ENCODE measurements around the gene CARD10. TPM values are rescaled to one million over a fixed set of nuclear protein-coding genes. Genes with fewer than 3 reads are reported as not detected.
A peak's percentile ranks its signal among the peaks of the same experiment; 100 is the strongest.

The CARD10 gene
- total RNA-seq, 1 experiment from 2014 or later, result 17.7 TPM

GRCh38 chr22:37502342-37503182, 16.7 kb downstream of the CARD10 start:
- Histone ChIP-seq H3K4ac (ENCODE audit: low read depth, low read length) (no peak overlapping the region), H2BK12ac (ENCODE audit: insufficient read length, low read depth, low read length) (no peak overlapping the region), H3K27me3 (ENCODE audit: insufficient read depth, low read length) (no peaks in the 10 kb centered on the region), H2BK5ac (ENCODE audit: insufficient read length, low read length) (no peak overlapping the region), H2BK120ac (ENCODE audit: low read depth, low read length, poor library complexity, severe bottlenecking) (no peak overlapping the region), H3K23me2 (ENCODE audit: insufficient read length, low read depth, low read length, poor library complexity, severe bottlenecking) (no peaks in the 10 kb centered on the region), H3K18ac (ENCODE audit: insufficient read length, low read depth, low read length) (no peak overlapping the region), H2AFZ (ENCODE audit: low read length) (no peak overlapping the region), H3K9me3 (ENCODE audit: control insufficient read depth, low read depth, low read length) (no peaks in the 10 kb centered on the region), H4K5ac (ENCODE audit: insufficient read length, low read depth, low read length) (no peak overlapping the region), H3K4me1 (ENCODE audit: insufficient read depth, low read length) (no peaks in the 10 kb centered on the region; the same call in 1 of the 2 replicates), H3T11ph (ENCODE audit: low read length) (no peak overlapping the region), H3K23ac (ENCODE audit: insufficient read length, low read depth, low read length) (no peak overlapping the region), H3K27ac (ENCODE audit: insufficient read length, low read depth, low read length) (no peak overlapping the region), H2BK15ac (ENCODE audit: low read depth, low read length) (no peak overlapping the region), H4K20me1 (ENCODE audit: control insufficient read depth, insufficient read depth, insufficient read length) (no peaks in the 10 kb centered on the region), H3K14ac (ENCODE audit: insufficient read depth, low read length) (no peak overlapping the region), H2AK5ac (ENCODE audit: insufficient read length, low read length) (no peak overlapping the region), H3K4me2 (ENCODE audit: insufficient read depth, insufficient read length, low read length) (no peak overlapping the region), H3K56ac (ENCODE audit: insufficient read length, low read depth, low read length) (no peak overlapping the region), H4K91ac (ENCODE audit: insufficient read length, low read depth, low read length) (no peak overlapping the region), H3K79me1 (ENCODE audit: insufficient read depth, low read depth, low read length, poor library complexity, severe bottlenecking) (no peaks in the 10 kb centered on the region), H3K79me2 (ENCODE audit: insufficient read depth, low read length) (no peaks in the 10 kb centered on the region), H4K8ac (replicated peaks; ENCODE audit: insufficient read length, low read depth, low read length) (no peak overlapping the region), H2BK20ac (ENCODE audit: low read depth, low read length, poor library complexity, severe bottlenecking) (no peak overlapping the region), H3K9ac (ENCODE audit: extremely low read depth, insufficient read length, low read length) (no peak overlapping the region)
- DNase-seq, result no peak
- Mint-ChIP-seq H3K9me3 (no peaks in the 10 kb centered on the region), H3K27me3 (ENCODE audit: low read depth) (no peaks in the 10 kb centered on the region), H3K27ac (peak overlapping the region in 1 of 3 experiments; percentile 37; a peak in 1 of 7 replicates), H3K36me3 (ENCODE audit: insufficient read depth in 1 of 3, low read depth in 3 of 3) (peaks cover 0 to 21% (median 9%) of the 10 kb centered on the region in 3 experiments; a peak in 3 of 7 replicates), H3K4me1 (peaks cover 20 to 40% of the 10 kb centered on the region in 2 experiments), H3K4me3 (no peak overlapping the region)
- WGBS (ENCODE audit: extremely low coverage, insufficient read length, low lambda C conversion rate), result no CpG with 5 or more reads among the region's 16 CpGs
- TF ChIP-seq CTCF (conservative IDR thresholded peaks at IDR 0.05), result no peak
